NT2/D1 (cell line): Measurements from ENCODE around the gene TIAL1.

Source experiments
- YY1 ChIP-seq: IDR thresholded peaks from 2 replicates; pipeline ENCODE4 v1.6.1; 2011; ENCODE audit not compliant: insufficient read length, insufficient read depth
- ZNF274 ChIP-seq: IDR thresholded peaks from 2 replicates; pipeline ENCODE4 v1.6.1; 2011; ENCODE audit warnings: mild to moderate bottlenecking, low read depth, low read length

- TF ChIP-seq YY1 (no peak), ZNF274 (no peak)
Measured at GRCh38 chr10:119538632-119539358, 58.0 kb downstream of the TIAL1 start.
